Measurements from ENCODE around the gene CASD1.

CASD1 gene

DNA sequence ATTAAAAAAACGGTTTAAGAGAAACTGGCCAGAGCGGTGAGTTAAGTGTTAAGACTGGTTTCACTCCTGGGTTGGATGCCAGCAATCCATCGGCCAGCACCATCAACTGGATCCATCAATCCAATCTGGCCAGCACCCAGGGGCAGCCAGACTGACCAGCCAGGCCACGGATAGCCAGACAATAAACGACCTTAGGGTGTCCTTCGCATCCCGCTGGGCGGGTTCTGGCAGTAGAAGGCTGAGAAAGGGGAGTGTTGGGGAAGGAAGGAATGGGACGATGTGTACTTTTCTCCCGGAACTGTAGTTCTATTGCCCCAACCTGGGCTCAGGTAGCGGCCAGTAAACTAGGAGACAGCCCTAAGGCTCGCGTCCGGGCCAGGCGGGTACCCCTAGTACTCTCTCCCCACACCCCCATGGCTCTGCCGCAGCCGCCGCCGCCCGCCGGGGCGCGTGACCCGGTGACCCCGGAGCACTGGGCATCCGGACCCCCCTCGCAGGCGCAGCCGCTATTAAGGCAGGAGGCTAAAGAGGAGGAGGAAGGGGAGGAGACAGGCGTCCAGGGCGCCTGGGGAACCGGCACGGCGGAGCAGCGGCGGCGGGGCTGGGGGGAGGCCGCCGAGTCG is at the start of gene CASD1:
TSS of gene CASD1 (plus strand) at position 546 of the 623 bp plus-strand sequence. CDS start 276 bp downstream, outside the sequence.
- ATAC-seq (peak; percentile 66), DNase-seq (peak; percentile 65)

GRCh38 chr7:94466516-94466915 is 43.1 kb upstream of the CASD1 start:
- ATAC-seq (no peak), DNase-seq (no peak)

- DNase-seq = no peak
Observed at GRCh38 chr7:94471604-94472003, 38.0 kb upstream of the CASD1 start.

DNA sequence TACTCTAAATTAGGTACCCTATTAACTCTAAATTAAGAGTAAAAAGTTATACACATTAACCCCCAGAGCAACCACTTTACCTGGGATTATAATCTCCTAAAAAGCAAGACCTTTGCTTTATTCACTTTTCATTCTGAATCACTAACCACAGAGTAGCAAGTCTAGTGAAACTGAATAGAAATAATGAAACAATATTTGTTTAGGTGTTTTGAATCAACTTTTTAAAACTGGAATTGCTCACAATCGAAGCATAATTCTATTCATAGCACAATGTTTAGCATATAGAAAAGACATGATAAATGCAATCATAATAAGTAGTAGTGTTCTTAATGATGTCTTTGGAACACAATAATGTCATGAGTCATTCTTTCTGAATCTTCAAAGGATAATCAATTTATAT is 37.0 kb upstream of the CASD1 start:
- no peak for ATAC-seq
- DNase-seq = no peak

More at GRCh38 chr7:94471604-94472003, 38.0 kb upstream of the CASD1 start:
- no peak for ATAC-seq

- ATAC-seq (no peak), DNase-seq (no peak)
Observed at GRCh38 chr7:94476251-94476840, 33.3 kb upstream of the CASD1 start.

GRCh38 chr7:94477878-94478277 is 31.7 kb upstream of the CASD1 start:
- no peak for ATAC-seq
- DNase-seq = no peak

DNA sequence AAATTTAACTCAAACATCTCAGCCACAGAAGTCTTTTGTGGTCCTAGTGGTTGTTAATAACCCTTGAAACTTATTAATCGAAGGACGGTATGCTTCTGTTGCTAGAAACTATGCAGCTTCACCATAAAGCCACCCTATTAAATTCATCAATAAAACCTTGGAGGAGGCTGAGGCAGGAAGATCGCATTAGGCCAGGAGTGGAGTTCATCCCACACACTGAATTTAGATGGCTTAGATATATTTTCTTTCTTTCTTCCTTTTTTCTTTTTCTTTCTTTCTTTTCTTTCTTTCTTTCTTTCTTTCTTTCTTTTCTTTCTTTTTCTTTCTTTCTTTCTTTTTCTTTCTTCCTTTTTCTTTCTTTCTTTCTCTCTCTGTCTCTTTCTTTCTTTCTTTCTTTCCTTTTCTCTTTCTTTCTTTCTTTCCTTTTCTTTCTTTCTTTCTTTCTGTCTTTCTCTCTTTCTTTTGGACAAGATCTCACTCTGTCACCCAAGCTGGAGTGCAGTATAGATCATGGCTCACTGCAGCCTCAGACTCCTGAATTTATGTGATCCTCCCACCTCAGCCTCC is 30.9 kb upstream of the CASD1 start:
- ATAC-seq = no peak
- DNase-seq = no peak

- ATAC-seq (no peak), DNase-seq (no peak)
Observed at GRCh38 chr7:94481279-94481678, 28.3 kb upstream of the CASD1 start.

- ATAC-seq = no peak
Observed at GRCh38 chr7:94482796-94483195, 26.8 kb upstream of the CASD1 start.

DNA sequence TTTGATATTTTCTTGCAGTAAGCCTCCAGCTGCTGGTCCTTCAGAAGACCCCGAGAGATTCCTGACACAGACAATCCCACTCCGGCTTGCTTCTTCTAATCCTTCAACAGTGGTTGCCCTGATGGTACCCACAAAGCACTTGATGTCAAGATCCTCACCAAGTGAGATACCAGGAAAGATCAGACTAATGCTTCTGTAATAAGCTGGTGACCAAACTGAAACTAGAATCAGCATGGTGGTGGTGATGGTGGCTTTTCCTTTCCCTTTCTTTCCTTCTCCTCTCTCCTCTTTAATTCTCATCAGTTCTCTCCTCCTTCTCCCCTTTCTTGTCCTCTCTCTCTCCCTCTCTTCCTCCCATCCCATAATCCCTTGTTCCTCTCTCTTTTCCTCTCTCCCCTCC is 25.8 kb upstream of the CASD1 start:
- DNase-seq = no peak
- no peak for ATAC-seq

More at GRCh38 chr7:94482796-94483195, 26.8 kb upstream of the CASD1 start:
- no peak for DNase-seq

DNA sequence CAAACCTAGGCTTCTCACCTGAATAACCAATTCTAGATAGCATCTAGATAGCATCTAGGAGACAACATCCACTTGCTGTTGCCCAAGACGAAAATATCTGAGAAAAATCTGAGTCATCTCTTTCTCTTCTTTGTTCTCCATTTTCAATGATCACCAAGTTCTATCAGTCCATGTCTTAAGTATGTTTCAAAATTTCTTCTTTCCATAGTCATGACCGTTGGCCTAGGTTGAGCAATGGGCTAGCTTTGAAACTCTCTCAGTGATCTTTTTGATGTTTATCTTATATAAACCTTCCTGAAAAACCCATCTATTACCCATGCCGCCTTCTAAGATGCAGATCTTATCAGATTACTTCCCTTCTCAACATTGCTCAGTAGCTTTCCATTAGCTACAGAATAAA is 23.4 kb upstream of the CASD1 start:
- ATAC-seq (no peak), DNase-seq (no peak)

GRCh38 chr7:94491410-94491809 is 18.2 kb upstream of the CASD1 start:
- DNase-seq = no peak
- ATAC-seq = no peak

- no peak for DNase-seq
- no peak for ATAC-seq
Observed at GRCh38 chr7:94492601-94493000, 17.0 kb upstream of the CASD1 start.

DNA sequence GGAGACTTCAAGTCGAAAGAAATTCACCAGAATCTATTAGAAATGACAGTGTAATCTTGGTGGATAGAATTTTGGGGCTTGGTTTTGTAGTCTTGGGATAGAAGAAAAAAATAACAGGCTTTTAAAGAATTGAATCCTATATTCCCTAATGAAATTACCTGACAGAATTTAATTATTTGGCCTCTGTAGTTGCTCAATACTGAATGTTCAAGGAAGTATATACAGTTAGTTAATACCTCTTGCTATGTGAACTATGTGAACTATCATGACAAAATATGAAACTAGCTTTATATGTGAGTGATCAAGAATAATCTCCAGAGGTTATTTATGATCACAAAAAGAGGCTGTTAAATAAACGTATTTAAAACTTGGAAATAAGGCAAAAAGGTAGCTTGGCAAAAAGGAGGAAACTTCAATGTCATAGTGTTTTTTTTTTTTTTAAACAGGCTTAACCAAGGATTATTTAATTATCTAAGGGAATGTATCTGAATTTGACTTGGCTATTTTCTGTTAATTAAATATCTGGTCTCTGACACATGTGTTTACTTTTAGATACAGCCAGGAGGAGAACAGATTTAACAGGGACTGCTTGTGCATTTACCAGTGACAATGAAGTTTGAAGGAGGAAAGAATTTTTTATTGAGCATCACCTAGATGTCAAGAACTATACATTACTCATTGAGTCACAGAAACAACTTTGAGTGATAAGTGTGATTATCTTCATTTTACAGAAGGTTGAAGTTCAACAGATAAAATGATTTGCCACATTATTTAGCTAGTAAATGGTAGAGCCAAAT is 11.5 kb upstream of the CASD1 start:
- DNase-seq (no peak), ATAC-seq (no peak)

DNA sequence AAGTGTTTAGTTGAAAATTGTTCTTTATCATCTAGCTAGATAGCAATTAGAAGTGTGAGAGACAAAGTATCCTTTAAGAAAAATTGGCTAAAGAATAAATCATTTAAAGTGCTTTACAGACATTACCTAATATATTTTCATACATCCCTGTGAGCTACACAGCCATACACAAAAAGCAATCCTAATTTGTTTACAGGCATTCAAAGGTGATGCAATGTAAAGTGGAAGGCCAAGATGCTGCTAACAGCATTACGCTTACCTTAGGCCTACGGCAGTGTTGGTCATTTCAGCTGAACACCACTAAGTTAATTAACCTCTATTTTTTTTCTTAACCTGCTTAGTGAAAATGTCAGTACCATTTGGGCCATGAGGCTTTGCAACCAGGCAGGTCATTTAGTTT is 10.7 kb upstream of the CASD1 start:
- DNase-seq (no peak), ATAC-seq (no peak)

- DNase-seq = no peak
- no peak for ATAC-seq
Observed at GRCh38 chr7:94507462-94507861, 2.1 kb upstream of the CASD1 start.

DNA sequence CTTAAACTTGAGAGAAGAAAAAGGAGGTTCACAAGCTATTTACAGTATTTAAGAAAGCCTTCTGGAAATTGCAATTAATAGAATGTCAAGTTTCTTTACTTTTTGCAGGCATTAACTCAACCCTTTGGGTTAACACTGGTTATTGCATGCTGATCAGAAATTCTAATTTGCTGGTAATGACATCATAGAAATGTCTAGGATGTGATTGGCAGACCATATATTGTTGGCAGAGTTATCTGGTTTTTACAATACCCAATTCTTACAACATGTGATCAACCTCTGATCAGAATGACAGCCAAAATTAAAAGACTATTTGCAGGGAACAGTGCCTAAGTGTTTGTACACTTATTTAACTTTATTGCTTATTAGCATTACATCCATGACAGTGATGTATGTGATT is 1.6 kb upstream of the CASD1 start:
- no peak for ATAC-seq
- DNase-seq = no peak

GRCh38 chr7:94509887-94510581 is 425 bp downstream of the CASD1 start:
- ATAC-seq = peak; percentile 75
- DNase-seq = peak; percentile 65

DNA sequence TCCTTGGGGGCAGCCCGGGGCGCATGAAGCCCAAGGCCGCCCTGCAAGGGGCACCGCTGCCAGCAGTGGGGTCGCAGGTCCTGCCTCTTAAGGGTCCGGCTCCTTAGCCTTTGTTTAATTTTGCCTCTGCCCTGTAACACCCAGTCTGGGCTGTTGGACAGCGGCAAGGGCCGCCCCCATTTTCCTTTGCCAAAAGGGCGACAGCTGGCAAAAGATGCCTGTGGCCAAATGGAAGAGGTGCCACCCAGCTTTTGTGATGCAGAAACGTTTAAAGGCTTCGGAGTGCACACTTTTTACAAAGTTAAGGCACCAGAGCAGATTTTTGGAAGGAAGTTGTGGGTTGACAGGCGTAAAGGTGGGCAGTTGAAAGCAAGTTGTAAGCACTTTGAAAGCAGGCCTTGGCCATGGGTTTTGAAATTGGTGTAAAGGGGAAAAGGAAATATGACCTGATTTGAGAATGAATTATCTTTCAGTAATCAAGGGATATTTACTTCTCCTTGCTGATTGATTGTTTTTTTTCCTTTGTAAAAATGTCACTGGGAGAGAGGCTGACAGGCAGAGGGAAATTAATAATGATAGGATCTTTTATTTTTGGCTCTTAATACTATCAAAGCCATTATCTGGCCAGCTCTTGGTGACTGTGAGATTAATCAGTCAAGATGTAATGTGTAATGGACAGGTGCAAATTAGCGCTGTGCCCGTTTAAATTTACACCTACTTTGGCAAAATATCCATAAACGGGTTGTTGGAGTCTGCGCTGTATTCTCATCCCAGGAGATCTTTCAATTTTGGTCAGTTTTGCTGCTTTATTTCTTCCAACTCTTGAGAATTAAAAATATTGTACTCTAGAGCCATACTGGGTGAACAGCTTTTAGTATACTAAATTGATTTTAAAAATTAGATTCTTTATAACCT is 1.2 kb downstream of the CASD1 start:
- ATAC-seq = peak; percentile 28

DNA sequence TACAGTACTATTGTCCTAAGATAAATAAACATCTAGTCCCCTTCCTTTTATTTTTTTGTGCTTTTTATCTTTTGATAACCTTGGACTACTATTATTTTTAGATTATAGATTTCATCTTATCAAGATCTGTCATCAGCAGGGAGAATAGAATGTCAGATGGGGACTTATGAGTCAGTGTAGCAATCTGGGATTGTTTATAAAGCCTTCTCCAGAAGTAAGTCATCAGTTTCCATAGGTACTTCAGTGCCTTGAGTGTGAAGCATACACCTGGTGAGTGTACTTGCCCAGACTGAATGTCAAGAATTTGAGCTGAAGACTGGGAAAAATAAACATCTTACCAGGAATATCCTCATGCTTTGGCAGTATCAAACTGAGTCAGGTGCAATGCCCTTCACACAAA is 2.1 kb downstream of the CASD1 start:
- ATAC-seq (peak; percentile 48), DNase-seq (no peak)

More for the DNA sequence above, 1.2 kb downstream of the CASD1 start:
- DNase-seq = peak; percentile 50

All from stimulated activated naive CD8-positive, alpha-beta T cell treated with anti-CD3 and anti-CD28 coated beads, Interleukin-15, Interleukin-2, amounts not matched to agents 100 U/mL and 50 U/mL, for 24 hours (primary cell).